Neutrophil (primary cell): ENCODE results near the gene CD180.
A peak's percentile ranks its signal among the peaks of the same experiment; 100 is the strongest.

Experiments
- H3K27ac ChIP-seq: fragments of 200-600 bp; sonication (generic); 2 replicates; pipeline ENCODE4 v1.5.1; 2016; ENCODE audit warnings: mild to moderate bottlenecking, moderate library complexity
- H3K27me3 ChIP-seq: fragments of 200-600 bp; sonication (generic); 2 replicates; pipeline ENCODE4 v1.6.0; 2016; ENCODE audit warnings: mild to moderate bottlenecking
- H3K36me3 ChIP-seq: fragments of 200-600 bp; sonication (generic); 2 replicates; pipeline ENCODE4 v1.5.1; 2017
- H3K4me1 ChIP-seq, 2 experiments: fragments of 200-600 bp in 1 of 2; sonication (generic) in 1 of 2; 1 replicate in 1 of 2; 2 replicates in 1 of 2; pipeline versions ENCODE4 v1.5.1 to v1.6.1; 2013 to 2016; ENCODE audit warnings: low read depth in 1 of 2, low read length in 1 of 2, mild to moderate bottlenecking in 1 of 2, moderate library complexity in 1 of 2; ENCODE audit not compliant: control insufficient read depth in 1 of 2, insufficient read depth in 1 of 2
- H3K4me3 ChIP-seq, 2 experiments: fragments of 200-600 bp in 1 of 2; sonication (generic) in 1 of 2; 1 replicate in 1 of 2; 2 replicates in 1 of 2; pipeline ENCODE4 v1.5.1; 2013 to 2016; ENCODE audit warnings: low read depth in 1 of 2, low read length in 1 of 2, mild to moderate bottlenecking in 1 of 2, moderate library complexity in 1 of 2
- H3K9me3 ChIP-seq: fragments of 200-600 bp; sonication (generic); 2 replicates; pipeline ENCODE4 v1.5.1; 2016
- CTCF ChIP-seq: fragments of 200-600 bp; sonication (generic); IDR thresholded peaks from 2 replicates; pipeline ENCODE4 v1.5.1; 2016; ENCODE audit warnings: antibody characterized with exemption

The CD180 gene

DNA sequence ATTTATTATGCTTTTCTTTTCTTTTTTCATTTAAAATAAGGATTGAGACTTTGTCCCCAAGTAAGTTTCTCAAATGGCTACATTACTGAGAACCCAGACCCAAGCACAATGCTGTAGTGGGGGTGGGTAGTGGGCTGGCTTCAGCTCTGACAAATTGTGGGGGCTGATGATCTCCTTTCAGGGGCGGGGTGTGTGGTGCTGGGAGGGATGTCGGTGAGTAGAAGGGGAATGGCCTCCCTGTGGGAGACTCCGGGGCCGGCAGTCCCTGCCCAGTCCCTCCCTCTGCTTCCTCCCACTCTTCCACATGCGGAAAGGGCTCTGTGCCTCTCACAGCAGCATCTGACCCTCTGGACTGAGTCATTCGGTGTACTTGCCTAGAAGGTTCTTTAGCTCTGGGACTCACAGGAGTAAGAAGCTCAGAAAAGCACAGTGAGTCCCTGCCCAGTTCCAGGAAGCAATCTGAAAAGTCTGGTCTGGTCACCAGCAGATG, 14.3 kb downstream of the CD180 start:
- H3K36me3 ChIP-seq, result no peaks in the 10 kb centered on the region
- peaks cover 10 to 47% of the 10 kb centered on the region in 2 experiments for H3K4me1 ChIP-seq
- H3K4me3 ChIP-seq, result no peak overlapping the region
- TF ChIP-seq CTCF, result no peak
- no peak overlapping the region for H3K27ac ChIP-seq
- H3K27me3 ChIP-seq, result no peaks in the 10 kb centered on the region
- no peaks in the 10 kb centered on the region for H3K9me3 ChIP-seq

GRCh38 chr5:67181648-67182221, 14.9 kb downstream of the CD180 start:
- no peak overlapping the region for H3K4me3 ChIP-seq
- no peaks in the 10 kb centered on the region for H3K27me3 ChIP-seq
- H3K27ac ChIP-seq, result peak overlapping the region; percentile 60
- no peaks in the 10 kb centered on the region for H3K36me3 ChIP-seq
- no peak for TF ChIP-seq CTCF
- H3K4me1 ChIP-seq, result peaks cover 5 to 43% of the 10 kb centered on the region in 2 experiments
- peaks cover under 1% of the 10 kb centered on the region for H3K9me3 ChIP-seq

DNA sequence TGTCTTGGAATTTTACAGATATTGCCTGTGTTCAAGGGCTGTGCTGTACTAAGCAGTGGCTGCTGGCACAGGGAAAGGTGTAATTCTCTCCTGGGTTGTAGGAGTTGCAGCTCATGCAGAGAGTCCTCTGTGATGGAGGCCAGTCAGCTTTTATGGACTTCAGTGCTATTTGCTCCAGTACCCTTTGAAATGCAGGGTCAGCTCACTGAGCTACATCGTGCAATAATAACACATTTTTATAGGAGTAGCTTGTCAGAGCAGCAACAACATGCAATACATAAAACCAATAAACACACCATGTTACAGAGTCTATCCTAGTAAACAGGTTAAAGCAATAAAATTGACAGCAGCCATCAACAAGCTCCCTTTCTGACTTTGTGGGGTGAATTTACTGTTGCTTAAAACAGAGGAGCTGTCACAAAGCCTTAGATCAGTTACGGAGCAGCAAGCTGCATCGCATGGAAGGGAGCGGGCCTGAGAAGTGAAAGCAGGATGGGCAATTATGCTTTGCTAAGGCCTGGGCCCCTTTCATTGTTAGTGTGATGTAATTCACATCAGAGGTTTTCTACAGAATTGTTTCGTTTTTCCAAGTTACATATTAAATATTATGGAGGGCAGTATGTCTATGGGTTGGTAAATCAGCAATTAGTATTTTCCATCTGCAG, 16.8 kb downstream of the CD180 start:
- Histone ChIP-seq H3K9me3 (peaks cover 7% of the 10 kb centered on the region), H3K36me3 (no peaks in the 10 kb centered on the region), H3K27ac (no peak overlapping the region), H3K4me1 (peaks cover 5 to 37% of the 10 kb centered on the region in 2 experiments), H3K27me3 (no peaks in the 10 kb centered on the region), H3K4me3 (no peak overlapping the region)
- TF ChIP-seq CTCF, result no peak

DNA sequence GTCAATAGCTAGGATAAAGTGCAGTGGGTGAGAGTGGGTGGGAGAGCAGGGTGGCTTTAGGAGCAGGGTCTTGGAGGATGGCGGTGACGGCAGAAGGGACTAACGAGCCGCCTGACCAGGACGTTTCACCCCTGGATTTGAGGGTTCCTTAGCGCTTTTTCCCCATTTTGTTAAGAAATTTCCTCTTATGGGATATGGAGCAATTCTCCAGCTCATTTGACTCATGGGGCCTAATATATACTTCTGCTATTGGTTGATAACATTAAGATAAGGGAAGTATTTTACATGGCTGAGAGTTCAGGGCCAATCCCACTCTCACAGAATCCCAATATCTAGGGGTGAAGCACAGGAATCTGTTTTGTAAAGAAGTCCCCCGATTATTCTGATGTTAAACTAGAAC, 17.6 kb downstream of the CD180 start:
- no peaks in the 10 kb centered on the region for H3K27me3 ChIP-seq
- TF ChIP-seq CTCF, result no peak
- H3K36me3 ChIP-seq, result no peaks in the 10 kb centered on the region
- H3K4me3 ChIP-seq, result no peak overlapping the region
- peaks cover 5 to 35% of the 10 kb centered on the region in 2 experiments for H3K4me1 ChIP-seq
- H3K9me3 ChIP-seq, result peaks cover 7% of the 10 kb centered on the region
- H3K27ac ChIP-seq, result peak overlapping the region; percentile 50

DNA sequence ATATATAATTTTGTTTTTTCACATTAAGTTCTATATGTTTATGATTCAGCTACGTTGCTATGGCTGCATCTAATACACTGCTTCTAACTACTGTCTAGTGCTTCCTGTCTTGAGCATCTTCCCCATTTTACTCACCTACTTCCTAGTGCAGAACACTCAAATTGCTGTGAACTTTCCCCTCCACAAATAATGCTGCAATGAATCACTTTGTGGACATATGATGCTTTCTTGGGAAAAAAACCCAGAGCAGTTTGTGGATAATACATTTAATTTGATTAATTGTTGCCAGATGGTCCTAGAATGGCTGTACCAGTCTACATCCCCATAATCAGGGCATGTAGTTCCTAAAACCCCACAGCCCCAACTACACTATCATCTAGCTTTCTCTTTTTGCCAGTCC, 18.5 kb downstream of the CD180 start:
- no peaks in the 10 kb centered on the region for H3K36me3 ChIP-seq
- TF ChIP-seq CTCF, result no peak
- peak overlapping the region; percentile 50 for H3K27ac ChIP-seq
- H3K27me3 ChIP-seq, result no peaks in the 10 kb centered on the region
- H3K9me3 ChIP-seq, result peaks cover 7% of the 10 kb centered on the region
- H3K4me1 ChIP-seq, result peaks cover 5 to 35% of the 10 kb centered on the region in 2 experiments
- H3K4me3 ChIP-seq, result no peak overlapping the region
